SU-DHL-6 (cell line): ENCODE data around the gene FNIP2.

Experiments
- EZH2phosphoT487 ChIP-seq: fragments of 200-600 bp; sonication (generic), shearing (Covaris generic); conservative IDR thresholded peaks from 2 replicates; pipeline ENCODE4 v1.6.1; 2018; ENCODE audit warnings: mild to moderate bottlenecking, antibody characterized with exemption, low read length, moderate library complexity, mixed read lengths
- TF ChIP-seq, protein P1 (sequence below): fragments of 200-600 bp; sonication (generic); IDR thresholded peaks from one replicate; pipeline ENCODE4 v1.5.1; 2017; ENCODE audit warnings: antibody characterized with exemption, mild to moderate bottlenecking, low read length, moderate library complexity; ENCODE audit not compliant: insufficient read depth, poor library complexity, severe bottlenecking

DNA sequence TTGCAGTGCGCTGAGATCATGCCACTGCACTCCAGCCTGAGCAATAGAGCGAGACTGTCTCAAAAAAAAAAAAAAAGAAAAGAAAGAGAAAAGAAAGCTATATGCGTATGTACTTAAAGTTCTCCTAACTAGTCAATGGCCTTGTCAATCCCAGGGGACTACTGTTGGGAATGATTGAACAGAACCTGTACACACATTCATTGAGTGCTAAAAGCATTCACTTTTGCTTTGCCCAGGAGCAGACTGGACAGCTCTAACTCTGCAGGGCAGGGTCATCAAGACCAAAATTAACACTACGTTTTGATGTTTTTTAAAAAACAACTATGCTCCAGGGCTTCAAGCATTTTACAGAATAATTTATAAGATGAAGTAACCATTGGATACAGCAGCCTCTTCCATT is 106.2 kb downstream of the FNIP2 start:
- TF ChIP-seq, protein P1, sequence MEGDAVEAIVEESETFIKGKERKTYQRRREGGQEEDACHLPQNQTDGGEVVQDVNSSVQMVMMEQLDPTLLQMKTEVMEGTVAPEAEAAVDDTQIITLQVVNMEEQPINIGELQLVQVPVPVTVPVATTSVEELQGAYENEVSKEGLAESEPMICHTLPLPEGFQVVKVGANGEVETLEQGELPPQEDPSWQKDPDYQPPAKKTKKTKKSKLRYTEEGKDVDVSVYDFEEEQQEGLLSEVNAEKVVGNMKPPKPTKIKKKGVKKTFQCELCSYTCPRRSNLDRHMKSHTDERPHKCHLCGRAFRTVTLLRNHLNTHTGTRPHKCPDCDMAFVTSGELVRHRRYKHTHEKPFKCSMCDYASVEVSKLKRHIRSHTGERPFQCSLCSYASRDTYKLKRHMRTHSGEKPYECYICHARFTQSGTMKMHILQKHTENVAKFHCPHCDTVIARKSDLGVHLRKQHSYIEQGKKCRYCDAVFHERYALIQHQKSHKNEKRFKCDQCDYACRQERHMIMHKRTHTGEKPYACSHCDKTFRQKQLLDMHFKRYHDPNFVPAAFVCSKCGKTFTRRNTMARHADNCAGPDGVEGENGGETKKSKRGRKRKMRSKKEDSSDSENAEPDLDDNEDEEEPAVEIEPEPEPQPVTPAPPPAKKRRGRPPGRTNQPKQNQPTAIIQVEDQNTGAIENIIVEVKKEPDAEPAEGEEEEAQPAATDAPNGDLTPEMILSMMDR = no peak
- TF ChIP-seq EZH2phosphoT487 = no peak
